Lung (tissue), 12 donors: ENCODE data around the gene PIGH. TPM values are rescaled to one million over a fixed set of nuclear protein-coding genes. Genes with fewer than 3 reads are reported as not detected.
A peak's percentile ranks its signal among the peaks of the same experiment; 100 is the strongest.

ENCODE experiments used
- ATAC-seq: fragments of 200-7000 bp; cut with Tn5 transposase; one replicate; pipeline ENCODE4 v1.9.1; 2020; ENCODE audit warnings: moderate number of reproducible peaks; ENCODE audit not compliant: insufficient read depth, low FRiP score
- DNase-seq, 3 donors: peaks; one replicate each; pipeline ENCODE4 v3.0.0-alpha.2; 2013 to 2017
- H3K27ac ChIP-seq, 2 donors: one replicate each; pipeline ENCODE4 v1.5.1; 2013; ENCODE audit warnings: mild to moderate bottlenecking in 2 of 2, moderate library complexity in 2 of 2, control low read depth in 1 of 2, inconsistent platforms in 1 of 2, low read depth in 1 of 2, low read length in 1 of 2
- H3K27me3 ChIP-seq, 3 donors: one replicate each; pipeline ENCODE4 v1.5.1; 2013; ENCODE audit warnings: low read length in 2 of 3; ENCODE audit not compliant: control insufficient read depth in 3 of 3, insufficient read depth in 3 of 3
- H3K36me3 ChIP-seq, 4 donors: one replicate each; pipeline ENCODE4 v1.5.1; 2013; ENCODE audit warnings: low read length in 4 of 4, mild to moderate bottlenecking in 1 of 4, moderate library complexity in 1 of 4; ENCODE audit not compliant: control insufficient read depth in 4 of 4, insufficient read depth in 4 of 4
- H3K4me1 ChIP-seq, 5 donors: one replicate each; pipeline ENCODE4 v1.5.1; 2013; ENCODE audit warnings: low read length in 5 of 5, mild to moderate bottlenecking in 2 of 5, moderate library complexity in 1 of 5; ENCODE audit not compliant: control insufficient read depth in 5 of 5, insufficient read depth in 5 of 5
- H3K4me3 ChIP-seq: one replicate; pipeline ENCODE4 v1.5.1; 2013; ENCODE audit warnings: mild to moderate bottlenecking, control low read depth, moderate library complexity
- H3K9ac ChIP-seq, 2 donors: one replicate each; pipeline ENCODE4 v1.5.1; 2013; ENCODE audit warnings: low read length in 2 of 2, control low read depth in 1 of 2; ENCODE audit not compliant: insufficient read depth in 1 of 2
- H3K9me3 ChIP-seq, 4 donors: one replicate each; pipeline ENCODE4 v1.5.1; 2013; ENCODE audit warnings: low read length in 3 of 4, mild to moderate bottlenecking in 1 of 4, moderate library complexity in 1 of 4; ENCODE audit not compliant: control insufficient read depth in 4 of 4, insufficient read depth in 3 of 4
- WGBS, 2 donors: extraction: QIAGEN DNeasy Blood & Tissue Kit; methylation state at CpG; one replicate each; pipeline ENCODE4 v1.1.7; 2013; 5-methylcytosine and 5-hydroxymethylcytosine counted together
- polyA plus RNA-seq, 2 donors: library from polyadenylated mRNA; stranded (reverse); fragments of 200-250 nt; gene quantifications; one replicate each; pipeline ENCODE4 v1.2.1, GENCODE V29; 2013
- total RNA-seq, 2 donors: library from RNA; depleted of rRNA in 1 of 2; stranded (reverse); fragments of >200 nt in 1 of 2; gene quantifications; one replicate each; pipeline ENCODE4 v1.2.1, GENCODE V29; 2014 to 2021
- TF ChIP-seq, protein P1 (sequence below): IDR thresholded peaks from 2 replicates; pipeline ENCODE4 v1.5.1; 2012; ENCODE audit warnings: mild to moderate bottlenecking; ENCODE audit errors: control extremely low read depth, extremely low read depth
- donor health status: control.
- donor health status: control.
- donor health status: Bipolar disorder and iron deficiency.
- donor health status: healthy.
- donor health status: DM: yes; HTN: yes; CAD: no.

The PIGH gene
- total and polyA plus RNA-seq, 4 donors = 20.6 to 29.5 (median 22.1) TPM

DNA sequence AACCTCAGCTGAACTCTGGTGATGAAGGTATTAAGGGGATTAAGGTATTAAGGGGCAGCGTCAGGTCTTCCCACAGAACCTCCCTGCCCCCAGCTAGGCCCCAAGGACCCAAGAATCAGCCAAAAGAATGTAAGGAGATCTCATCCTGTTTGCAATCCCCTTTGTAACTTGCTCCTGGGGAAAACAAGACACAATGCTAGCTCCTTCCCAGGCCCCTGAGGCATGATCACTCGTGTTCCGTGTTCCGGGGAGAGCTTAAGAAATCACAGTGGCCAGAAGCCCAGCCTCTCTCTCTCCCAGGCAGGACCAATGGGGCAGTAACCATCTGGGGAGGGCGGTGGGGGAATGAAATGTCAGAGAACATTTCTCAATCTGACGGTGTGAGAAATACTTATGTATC, 33.2 kb downstream of the PIGH start:
- no peak for ATAC-seq
- H3K27ac ChIP-seq = no peak overlapping the region

DNA sequence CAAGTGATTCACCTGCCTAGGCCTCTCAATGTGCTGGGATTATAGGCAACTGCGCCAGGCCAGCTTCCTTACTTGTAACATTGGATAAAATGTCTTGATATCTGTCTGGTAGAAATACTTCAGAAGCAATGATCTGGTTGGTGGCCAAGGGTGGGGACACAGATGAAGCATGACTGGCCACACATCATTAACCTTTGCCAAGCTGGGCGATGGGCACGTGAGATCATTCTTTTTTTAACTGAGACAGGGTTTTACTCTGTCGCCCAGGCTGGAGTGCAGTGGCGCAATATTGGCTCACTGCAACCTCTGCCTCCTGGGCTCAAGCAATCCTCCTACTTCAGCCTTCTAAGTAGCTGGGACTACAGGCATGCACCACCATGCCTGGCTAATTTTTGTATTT, 35.8 kb downstream of the PIGH start:
- Histone ChIP-seq H3K9me3 (no peaks in the 10 kb centered on the region), H3K27me3 (no peaks in the 10 kb centered on the region), H3K27ac (no peak overlapping the region), H3K4me3 (no peak overlapping the region), H3K9ac (no peak overlapping the region), H3K36me3 (no peaks in the 10 kb centered on the region), H3K4me1 (no peaks in the 10 kb centered on the region)
- DNase-seq = no peak
- WGBS, 2 donors = 74 to 77% methylated on average over 5 of the region's 5 CpGs
- TF ChIP-seq, protein P1, sequence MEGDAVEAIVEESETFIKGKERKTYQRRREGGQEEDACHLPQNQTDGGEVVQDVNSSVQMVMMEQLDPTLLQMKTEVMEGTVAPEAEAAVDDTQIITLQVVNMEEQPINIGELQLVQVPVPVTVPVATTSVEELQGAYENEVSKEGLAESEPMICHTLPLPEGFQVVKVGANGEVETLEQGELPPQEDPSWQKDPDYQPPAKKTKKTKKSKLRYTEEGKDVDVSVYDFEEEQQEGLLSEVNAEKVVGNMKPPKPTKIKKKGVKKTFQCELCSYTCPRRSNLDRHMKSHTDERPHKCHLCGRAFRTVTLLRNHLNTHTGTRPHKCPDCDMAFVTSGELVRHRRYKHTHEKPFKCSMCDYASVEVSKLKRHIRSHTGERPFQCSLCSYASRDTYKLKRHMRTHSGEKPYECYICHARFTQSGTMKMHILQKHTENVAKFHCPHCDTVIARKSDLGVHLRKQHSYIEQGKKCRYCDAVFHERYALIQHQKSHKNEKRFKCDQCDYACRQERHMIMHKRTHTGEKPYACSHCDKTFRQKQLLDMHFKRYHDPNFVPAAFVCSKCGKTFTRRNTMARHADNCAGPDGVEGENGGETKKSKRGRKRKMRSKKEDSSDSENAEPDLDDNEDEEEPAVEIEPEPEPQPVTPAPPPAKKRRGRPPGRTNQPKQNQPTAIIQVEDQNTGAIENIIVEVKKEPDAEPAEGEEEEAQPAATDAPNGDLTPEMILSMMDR = no peak
- ATAC-seq = no peak

More for the DNA sequence above, 33.2 kb downstream of the PIGH start:
- peaks cover 0 to 2% (median 0%) of the 10 kb centered on the region in 4 donors for H3K9me3 ChIP-seq
- WGBS, 2 donors = 78 to 79% methylated on average over 6 of the region's 6 CpGs
- TF ChIP-seq, protein P1 = no peak
- no peak overlapping the region for H3K9ac ChIP-seq
- peak in 1 of 3 donors; percentile 22 for DNase-seq
- H3K4me1 ChIP-seq = no peaks in the 10 kb centered on the region
- no peak overlapping the region for H3K4me3 ChIP-seq
- no peaks in the 10 kb centered on the region for H3K27me3 ChIP-seq
- no peaks in the 10 kb centered on the region for H3K36me3 ChIP-seq

DNA sequence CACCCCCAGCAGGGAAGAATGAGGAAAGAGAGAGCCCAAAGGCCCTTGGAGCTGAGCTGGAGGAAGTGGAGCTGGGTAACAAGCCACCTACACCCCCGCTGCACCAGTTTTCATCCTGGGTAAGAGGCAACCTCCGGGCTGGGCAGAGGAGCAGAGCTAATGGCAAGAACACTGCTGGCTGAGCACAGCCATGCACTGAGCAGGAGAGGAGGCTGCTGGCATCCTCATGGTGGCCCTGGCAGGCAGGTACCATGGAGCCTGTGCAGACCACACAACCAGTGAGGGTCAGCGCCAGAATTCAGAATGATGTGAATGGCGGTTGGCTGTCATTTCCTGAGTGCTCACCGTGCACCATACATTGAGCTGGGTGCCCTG, 37.3 kb downstream of the PIGH start:
- 95 to 98% methylated on average over 5 of the region's 5 CpGs for WGBS, 2 donors
- ATAC-seq (no peak), DNase-seq (no peak)
- Histone ChIP-seq H3K27me3 (no peaks in the 10 kb centered on the region), H3K9ac (no peak overlapping the region), H3K36me3 (no peaks in the 10 kb centered on the region), H3K4me1 (no peaks in the 10 kb centered on the region), H3K27ac (no peak overlapping the region), H3K4me3 (no peak overlapping the region), H3K9me3 (no peaks in the 10 kb centered on the region)
- TF ChIP-seq, protein P1 = no peak
